Activated T-cell treated with anti-CD3 and anti-CD28 coated beads, Interleukin-2, amount 50 U/mL, for 4 hours (primary cell): ENCODE measurements around the gene TRAPPC3L. TPM values are rescaled to one million over a fixed set of nuclear protein-coding genes. Genes with fewer than 3 reads are reported as not detected.

Experiments used
- ATAC-seq, 2 donors: fragments of 200-7000 bp; cut with Tn5 transposase; one replicate each; pipeline ENCODE4 v1.10.0; 2021
- DNase-seq: peaks from one replicate; pipeline ENCODE4 v3.0.0-alpha.2; 2020
- H3K27me3 Mint-ChIP-seq: one replicate; pipeline ENCODE4 v1.8.0; 2021; ENCODE audit warnings: low read depth, mixed read lengths
- H3K36me3 Mint-ChIP-seq: one replicate; pipeline ENCODE4 v1.8.0; 2022; ENCODE audit warnings: mixed read lengths; ENCODE audit not compliant: insufficient read depth
- H3K4me1 Mint-ChIP-seq: one replicate; pipeline ENCODE4 v1.8.0; 2021; ENCODE audit warnings: low read depth, mixed read lengths
- H3K4me3 Mint-ChIP-seq: one replicate; pipeline ENCODE4 v1.8.0; 2021; ENCODE audit warnings: mild to moderate bottlenecking, moderate library complexity, mixed read lengths
- H3K9me3 Mint-ChIP-seq: one replicate; pipeline ENCODE4 v1.8.0; 2021; ENCODE audit warnings: mixed read lengths
- total RNA-seq, 3 donors: library from RNA; stranded (reverse); gene quantifications; one replicate each; pipeline ENCODE4 v1.2.1, GENCODE V29; 2021

The TRAPPC3L gene
- total RNA-seq, 3 donors from 2014 or later, result not detected

- ATAC-seq, result no peak
- H3K27me3 Mint-ChIP-seq, result peaks cover 20% of the 10 kb centered on the region
- no peaks in the 10 kb centered on the region for H3K9me3 Mint-ChIP-seq
Observed at GRCh38 chr6:116483616-116484015, 61.9 kb downstream of the TRAPPC3L start.

GRCh38 chr6:116482780-116483179 is 62.7 kb downstream of the TRAPPC3L start:
- Mint-ChIP-seq H3K4me1 (no peaks in the 10 kb centered on the region), H3K4me3 (no peak overlapping the region), H3K27me3 (peaks cover 17% of the 10 kb centered on the region), H3K36me3 (no peaks in the 10 kb centered on the region), H3K9me3 (no peaks in the 10 kb centered on the region)
- DNase-seq (no peak), ATAC-seq (no peak)

More at GRCh38 chr6:116483616-116484015, 61.9 kb downstream of the TRAPPC3L start:
- Mint-ChIP-seq H3K36me3 (no peaks in the 10 kb centered on the region), H3K4me1 (no peaks in the 10 kb centered on the region), H3K4me3 (no peak overlapping the region)
- no peak for DNase-seq

- Mint-ChIP-seq H3K4me1 (peaks cover 21% of the 10 kb centered on the region), H3K36me3 (no peaks in the 10 kb centered on the region), H3K27me3 (peaks cover 5% of the 10 kb centered on the region), H3K4me3 (peak overlapping the region; percentile 17), H3K9me3 (no peaks in the 10 kb centered on the region)
- ATAC-seq (peak; percentile 71 to 88), DNase-seq (no peak)
Observed at GRCh38 chr6:116476002-116476678, 69.3 kb downstream of the TRAPPC3L start.

- H3K4me3 Mint-ChIP-seq, result no peak overlapping the region
- H3K27me3 Mint-ChIP-seq, result peaks cover 5% of the 10 kb centered on the region
Observed at GRCh38 chr6:116475141-116475540, 70.3 kb downstream of the TRAPPC3L start.

GRCh38 chr6:116472706-116473105 is 72.8 kb downstream of the TRAPPC3L start:
- DNase-seq (no peak), ATAC-seq (no peak)
- no peaks in the 10 kb centered on the region for H3K9me3 Mint-ChIP-seq
- peaks cover 5% of the 10 kb centered on the region for H3K27me3 Mint-ChIP-seq
- no peak overlapping the region for H3K4me3 Mint-ChIP-seq
- no peaks in the 10 kb centered on the region for H3K36me3 Mint-ChIP-seq
- H3K4me1 Mint-ChIP-seq, result peaks cover 21% of the 10 kb centered on the region

More at GRCh38 chr6:116475141-116475540, 70.3 kb downstream of the TRAPPC3L start:
- no peak for DNase-seq
- H3K36me3 Mint-ChIP-seq, result no peaks in the 10 kb centered on the region
- peaks cover 21% of the 10 kb centered on the region for H3K4me1 Mint-ChIP-seq
- H3K9me3 Mint-ChIP-seq, result no peaks in the 10 kb centered on the region
- no peak for ATAC-seq

- Mint-ChIP-seq H3K4me1 (peaks cover 20% of the 10 kb centered on the region), H3K27me3 (peaks cover 5% of the 10 kb centered on the region), H3K9me3 (no peaks in the 10 kb centered on the region), H3K4me3 (no peak overlapping the region), H3K36me3 (no peaks in the 10 kb centered on the region)
- no peak for ATAC-seq
- DNase-seq, result no peak
Observed at GRCh38 chr6:116471531-116471930, 74.0 kb downstream of the TRAPPC3L start.

GRCh38 chr6:116468293-116468692 is 77.2 kb downstream of the TRAPPC3L start:
- peaks cover 16% of the 10 kb centered on the region for H3K27me3 Mint-ChIP-seq
- H3K36me3 Mint-ChIP-seq, result no peaks in the 10 kb centered on the region
- ATAC-seq, result no peak
- no peak for DNase-seq
- peaks cover 10% of the 10 kb centered on the region for H3K4me1 Mint-ChIP-seq
- no peak overlapping the region for H3K4me3 Mint-ChIP-seq
- no peaks in the 10 kb centered on the region for H3K9me3 Mint-ChIP-seq

- H3K4me3 Mint-ChIP-seq, result no peak overlapping the region
- no peaks in the 10 kb centered on the region for H3K36me3 Mint-ChIP-seq
- peaks cover 14% of the 10 kb centered on the region for H3K4me1 Mint-ChIP-seq
- DNase-seq (no peak), ATAC-seq (no peak)
- no peaks in the 10 kb centered on the region for H3K9me3 Mint-ChIP-seq
- peaks cover 21% of the 10 kb centered on the region for H3K27me3 Mint-ChIP-seq
Observed at GRCh38 chr6:116467514-116467913, 78.0 kb downstream of the TRAPPC3L start.

GRCh38 chr6:116467096-116467495 is 78.4 kb downstream of the TRAPPC3L start:
- Mint-ChIP-seq H3K9me3 (no peaks in the 10 kb centered on the region), H3K36me3 (no peaks in the 10 kb centered on the region), H3K4me3 (no peak overlapping the region), H3K27me3 (peaks cover 19% of the 10 kb centered on the region), H3K4me1 (peaks cover 15% of the 10 kb centered on the region)
- no peak for ATAC-seq
- no peak for DNase-seq

GRCh38 chr6:116465246-116465645 is 80.2 kb downstream of the TRAPPC3L start:
- no peak for DNase-seq

GRCh38 chr6:116463301-116463700 is 82.2 kb downstream of the TRAPPC3L start:
- Mint-ChIP-seq H3K4me1 (peaks cover 25% of the 10 kb centered on the region), H3K27me3 (peaks cover 41% of the 10 kb centered on the region), H3K4me3 (no peak overlapping the region), H3K9me3 (no peaks in the 10 kb centered on the region), H3K36me3 (no peaks in the 10 kb centered on the region)
- no peak for ATAC-seq
- DNase-seq, result no peak

More at GRCh38 chr6:116465246-116465645, 80.2 kb downstream of the TRAPPC3L start:
- Mint-ChIP-seq H3K4me1 (peaks cover 25% of the 10 kb centered on the region), H3K4me3 (no peak overlapping the region), H3K27me3 (peaks cover 31% of the 10 kb centered on the region), H3K9me3 (no peaks in the 10 kb centered on the region), H3K36me3 (no peaks in the 10 kb centered on the region)
- ATAC-seq, result no peak

- ATAC-seq (peak; percentile 80 to 91), DNase-seq (peak; percentile 40)
- no peaks in the 10 kb centered on the region for H3K9me3 Mint-ChIP-seq
Observed at GRCh38 chr6:116461932-116462885, 83.3 kb downstream of the TRAPPC3L start.

GRCh38 chr6:116461331-116461931 is 84.1 kb downstream of the TRAPPC3L start, which contains the start of gene CALHM6:
Gene CALHM6, plus strand, starts transcription at chr6:116461375. Its CDS starts 555 bp downstream, at chr6:116461930.
- peak within 1 kb of the TSS; percentile 46 for H3K4me3 Mint-ChIP-seq
- H3K36me3 Mint-ChIP-seq, result no peaks in the 10 kb centered on the region
- peaks cover 23% of the 10 kb centered on the region for H3K4me1 Mint-ChIP-seq
- DNase-seq (no peak), ATAC-seq (no peak)
- H3K9me3 Mint-ChIP-seq, result no peaks in the 10 kb centered on the region
- peaks cover 41% of the 10 kb centered on the region for H3K27me3 Mint-ChIP-seq

More at GRCh38 chr6:116461932-116462885, 83.3 kb downstream of the TRAPPC3L start:
- Mint-ChIP-seq H3K27me3 (peaks cover 41% of the 10 kb centered on the region), H3K36me3 (no peaks in the 10 kb centered on the region), H3K4me3 (peak overlapping the region; percentile 52), H3K4me1 (peaks cover 24% of the 10 kb centered on the region)

GRCh38 chr6:116459927-116460326 is 85.6 kb downstream of the TRAPPC3L start:
- DNase-seq (no peak), ATAC-seq (no peak)
- Mint-ChIP-seq H3K4me3 (no peak overlapping the region), H3K9me3 (no peaks in the 10 kb centered on the region), H3K27me3 (peaks cover 41% of the 10 kb centered on the region), H3K4me1 (peaks cover 19% of the 10 kb centered on the region), H3K36me3 (no peaks in the 10 kb centered on the region)
